CMK (cell line): ENCODE results near the gene SLC13A5.
"Not testable (repeated sequence)": the region's sequence is repeated elsewhere in the genome, so short reads cannot be mapped to it uniquely, and the experiment has no call there.

ENCODE experiments used
- DNase-seq: peaks from one replicate; pipeline ENCODE4 v3.0.0-alpha.2; 2010; ENCODE audit warnings: low read depth

The SLC13A5 gene

GRCh38 chr17:6711081-6711674 is 2.0 kb downstream of the SLC13A5 start:
- DNase-seq = no peak

DNA sequence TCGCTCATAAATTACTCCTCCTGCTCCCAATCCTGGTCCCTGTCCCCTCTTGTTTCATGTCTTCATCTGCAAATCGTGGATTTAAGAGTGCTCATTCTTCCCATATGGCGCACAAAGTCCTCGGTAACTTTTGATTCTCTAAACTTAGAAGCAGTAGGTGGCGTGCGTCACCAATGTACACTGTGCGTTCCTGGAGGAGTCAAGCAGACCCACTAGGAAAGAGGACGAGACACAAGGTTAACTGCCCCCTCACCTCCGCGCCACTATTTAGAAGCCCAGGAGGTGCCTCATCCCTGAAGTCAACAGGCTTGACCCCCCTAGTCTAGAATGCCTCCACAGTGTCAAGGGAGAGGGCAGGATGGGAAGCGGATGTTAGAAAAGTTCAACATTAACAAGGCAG is 2.9 kb downstream of the SLC13A5 start:
- no peak for DNase-seq

- DNase-seq = no peak
Observed at GRCh38 chr17:6708357-6708961, 4.7 kb downstream of the SLC13A5 start.

DNA sequence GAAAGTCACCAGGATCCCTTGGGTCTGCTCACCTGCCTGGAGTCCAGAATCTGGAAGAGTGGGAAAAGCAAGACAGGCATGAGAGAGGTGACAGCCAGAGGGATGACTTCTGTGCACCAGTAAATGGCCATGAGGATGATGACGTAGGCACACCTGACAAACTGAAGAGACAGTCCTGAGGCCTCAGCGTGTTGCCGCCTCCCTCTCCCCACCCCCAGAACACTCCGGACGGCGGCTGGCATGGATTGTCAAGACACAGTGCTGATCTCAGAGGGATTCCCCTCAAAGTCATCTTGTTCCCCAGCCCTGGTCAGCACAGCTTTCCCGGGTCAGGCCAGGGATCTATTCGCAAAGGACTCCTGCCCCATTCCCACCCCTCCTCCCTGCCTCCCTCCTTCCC is 6.2 kb downstream of the SLC13A5 start:
- DNase-seq = no peak

DNA sequence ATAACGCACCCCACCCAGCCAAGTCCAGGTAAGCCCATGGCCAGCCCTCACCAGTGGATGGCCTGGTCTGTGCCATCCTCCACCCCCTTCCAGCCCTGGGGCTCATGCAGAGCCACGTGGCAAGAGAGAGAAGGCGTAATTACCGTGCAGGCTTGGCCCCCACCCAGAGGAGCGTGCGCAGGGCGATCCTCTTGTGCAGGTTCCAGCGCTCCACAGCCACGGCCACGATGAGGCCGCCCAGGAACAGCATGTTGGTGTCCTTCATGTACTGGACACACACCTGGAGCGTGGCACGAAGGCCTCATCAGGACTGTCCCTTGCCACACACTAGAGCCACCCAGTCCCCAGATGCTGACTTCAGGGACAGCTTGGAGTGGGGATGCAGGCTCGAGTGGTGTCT is 6.7 kb downstream of the SLC13A5 start:
- DNase-seq = no peak

DNA sequence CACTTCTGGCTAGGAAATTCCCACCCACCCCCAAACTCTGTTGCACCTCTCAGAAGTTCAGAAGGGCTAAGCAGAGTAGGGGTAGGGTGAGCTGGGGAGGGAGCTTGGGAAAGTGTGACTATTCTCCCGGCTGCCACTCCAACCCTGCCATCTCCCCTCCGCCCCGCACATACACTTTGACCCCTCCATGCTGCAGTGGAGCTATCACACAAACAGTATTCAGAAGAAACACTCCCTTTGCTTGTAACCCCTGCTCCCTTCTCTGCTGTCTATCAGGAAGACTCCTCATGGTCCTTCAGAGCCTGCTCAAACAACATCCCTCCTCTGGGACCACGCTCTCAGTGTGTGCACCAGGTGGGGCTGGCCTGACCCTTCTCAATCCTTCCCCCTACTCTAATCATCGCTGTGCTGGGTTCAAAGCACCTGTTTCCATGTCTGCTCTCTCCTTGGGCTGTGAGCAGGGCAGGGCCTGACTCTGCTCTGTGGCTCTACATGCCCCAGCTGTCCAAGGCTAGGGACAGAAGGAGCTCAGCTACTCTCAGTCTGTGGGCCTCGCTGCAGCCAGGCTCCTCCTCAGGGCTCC is 8.6 kb downstream of the SLC13A5 start:
- no peak for DNase-seq

- no peak for DNase-seq
Observed at GRCh38 chr17:6703751-6704150, 9.4 kb downstream of the SLC13A5 start.

DNA sequence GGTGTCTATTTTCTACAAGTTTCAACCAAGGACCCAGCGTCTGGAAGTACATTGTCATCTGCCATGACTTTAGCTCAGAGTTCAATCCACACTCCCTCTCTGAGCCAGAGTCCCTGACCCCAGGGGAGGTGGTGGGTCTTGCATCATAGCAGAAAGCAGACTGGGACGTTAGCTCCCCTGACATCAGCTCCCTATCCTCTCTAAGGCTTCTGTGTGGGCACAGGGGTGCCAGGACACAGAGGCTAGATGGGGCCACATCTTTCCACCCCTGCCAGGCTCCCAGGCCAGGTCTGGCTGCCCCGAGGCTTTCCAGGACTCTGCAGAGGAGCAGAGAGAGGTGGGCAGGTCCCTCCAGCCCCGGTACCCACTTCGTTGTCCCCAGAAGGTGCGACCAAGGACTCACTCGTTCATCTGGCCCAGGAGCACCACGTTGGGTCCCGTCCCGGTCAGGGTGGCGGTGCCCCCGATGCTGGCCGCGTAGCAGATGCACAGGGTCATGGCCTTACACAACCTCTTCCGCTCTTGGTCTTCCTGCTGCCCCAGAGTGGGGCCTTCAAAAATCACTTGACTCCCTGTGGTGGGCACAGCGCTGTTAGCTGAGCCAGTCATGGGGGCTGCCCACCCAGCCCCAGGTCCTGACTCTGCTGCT is 10.5 kb downstream of the SLC13A5 start:
- DNase-seq = no peak

DNA sequence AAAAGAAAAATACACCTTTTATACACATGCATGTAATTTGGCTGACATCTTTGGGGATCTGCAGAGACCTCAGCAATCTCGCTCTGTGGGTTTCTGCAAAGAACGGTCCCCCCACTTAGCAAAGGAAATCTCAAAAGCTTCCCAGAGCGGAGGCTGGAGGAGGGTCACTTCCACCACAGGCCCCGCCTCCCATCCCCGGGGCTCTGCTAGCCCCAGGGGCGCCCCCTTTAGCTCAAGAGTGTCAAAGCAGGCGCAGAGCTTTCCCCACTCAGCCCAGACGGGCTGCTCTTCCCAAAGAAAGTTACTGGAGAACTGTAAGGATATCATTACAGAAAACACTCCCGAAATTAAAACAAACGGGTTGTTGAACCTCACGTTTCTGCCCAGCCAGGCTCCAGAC is 11.4 kb downstream of the SLC13A5 start:
- no peak for DNase-seq

DNA sequence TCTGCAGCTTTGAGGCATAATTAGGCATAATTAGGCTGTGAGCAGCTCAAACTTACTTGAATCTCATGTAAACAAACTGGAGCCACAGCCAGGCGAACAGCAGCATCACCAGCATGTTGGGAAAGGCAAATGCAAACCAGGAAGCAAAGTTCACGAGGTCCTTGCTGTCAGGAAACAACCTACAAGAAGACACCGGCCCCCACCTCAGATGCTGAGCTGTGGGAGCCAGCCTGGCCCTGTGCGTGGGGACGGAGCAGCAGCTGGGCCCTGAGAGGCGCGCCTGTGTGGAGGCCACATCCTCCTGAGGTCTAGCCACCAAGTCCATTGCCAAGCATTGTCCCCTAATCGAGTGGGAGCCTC is 12.2 kb downstream of the SLC13A5 start:
- DNase-seq = no peak

DNA sequence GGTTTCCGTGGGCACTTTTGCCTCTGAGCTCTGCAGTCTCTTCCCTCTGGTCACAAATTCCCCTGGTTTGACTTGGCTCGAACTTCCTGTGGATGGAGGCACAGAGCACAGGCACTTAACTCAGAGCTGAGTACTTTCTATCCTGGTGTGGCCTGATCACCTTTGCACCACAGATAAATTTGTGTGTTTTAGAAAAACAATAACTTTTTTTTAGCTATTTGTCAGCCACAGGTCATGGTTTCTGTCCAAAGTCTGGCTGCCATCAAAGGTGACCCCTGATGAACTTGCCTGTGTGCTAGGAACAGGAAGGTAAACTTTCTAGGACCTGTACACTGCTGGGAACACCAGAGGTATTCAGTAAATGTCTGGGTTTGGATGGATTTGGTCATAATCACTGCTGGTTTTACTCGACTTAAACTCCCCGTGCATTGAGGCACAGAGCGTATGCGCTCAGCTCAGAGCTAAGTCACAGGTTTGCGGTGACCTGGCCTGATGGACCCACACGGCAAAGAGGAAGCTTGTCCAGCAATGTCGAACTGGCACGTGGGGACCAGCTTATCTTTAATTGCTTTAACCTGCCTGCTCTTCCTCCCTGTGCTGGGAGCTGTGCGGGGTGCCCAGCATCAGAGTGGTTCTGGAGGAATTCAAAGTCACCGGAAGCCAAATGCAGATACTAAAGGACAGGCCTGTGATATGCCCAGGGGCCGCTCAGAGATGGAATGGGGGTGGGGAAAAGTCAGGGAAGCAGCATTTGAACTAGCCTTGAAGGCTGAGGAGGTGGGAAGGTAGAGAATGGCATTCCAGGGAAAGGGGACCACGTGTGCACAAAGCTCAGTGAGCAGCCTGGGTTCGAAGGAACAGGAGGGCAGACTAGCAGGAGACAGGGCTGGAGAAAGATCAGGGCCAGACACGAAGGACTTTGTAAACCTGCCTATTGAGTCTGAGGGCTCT is 12.9 kb downstream of the SLC13A5 start:
- DNase-seq = no peak

DNA sequence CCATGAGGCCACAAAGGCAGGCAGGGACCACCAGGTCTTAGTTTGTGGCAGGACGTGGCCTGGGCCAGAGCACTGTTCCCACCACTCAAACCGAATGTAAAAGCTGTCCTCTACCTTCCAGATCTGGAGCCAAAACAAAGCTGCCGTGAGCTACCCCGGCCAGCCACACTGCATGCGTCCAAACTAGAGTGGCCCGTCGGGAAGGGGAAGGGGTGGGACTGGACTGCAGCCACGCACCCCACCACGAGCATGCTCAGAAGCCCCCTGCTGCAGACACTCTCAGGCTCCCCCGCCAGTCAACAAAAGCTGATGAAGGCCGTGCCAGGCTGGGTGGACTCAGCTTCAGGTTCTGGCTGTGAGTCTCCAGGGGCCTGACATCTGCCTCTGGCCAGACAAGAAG is 15.2 kb downstream of the SLC13A5 start:
- no peak for DNase-seq

DNA sequence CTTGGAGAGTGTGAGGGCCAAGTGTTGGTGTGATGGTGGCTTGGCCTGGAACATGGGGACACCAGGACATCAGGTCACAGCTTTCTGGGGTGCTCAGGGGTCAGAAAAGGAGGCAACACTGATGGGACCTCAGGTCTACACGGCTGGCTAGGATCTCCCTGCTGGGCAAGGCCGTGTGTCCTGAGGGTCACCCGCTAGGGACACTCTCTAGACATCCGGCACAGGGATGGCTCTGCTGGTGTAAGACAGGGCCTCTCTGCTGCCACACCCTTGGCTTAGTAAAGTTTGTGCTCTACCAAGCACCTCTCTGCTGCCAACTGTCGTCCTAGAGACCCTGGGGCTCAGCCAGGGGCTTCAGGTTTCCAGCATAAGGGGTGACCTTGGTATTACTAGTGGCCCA is 16.3 kb downstream of the SLC13A5 start:
- no peak for DNase-seq

GRCh38 chr17:6695565-6695964 is 17.6 kb downstream of the SLC13A5 start:
- DNase-seq = no peak

DNA sequence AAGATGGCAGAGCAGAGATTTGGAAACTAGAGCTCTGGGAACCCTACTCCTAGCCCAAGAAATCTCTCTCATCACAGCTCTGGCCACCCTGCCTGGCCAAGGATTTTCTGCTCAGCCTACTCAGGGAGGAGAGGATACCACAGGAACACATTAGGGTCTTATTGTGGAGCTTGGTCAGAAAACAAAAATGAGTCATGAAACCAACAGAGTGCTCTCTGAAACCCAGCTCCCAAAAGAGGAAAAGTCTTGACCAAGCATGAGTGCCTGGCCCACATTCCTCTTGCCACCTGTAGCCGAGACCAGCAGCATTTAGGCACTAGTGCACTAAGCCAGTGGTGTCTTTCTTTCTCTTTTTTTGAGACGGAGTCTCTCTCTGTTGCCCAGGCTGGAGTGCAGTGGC is 18.1 kb downstream of the SLC13A5 start:
- DNase-seq = no peak

GRCh38 chr17:6691958-6692357 is 21.2 kb downstream of the SLC13A5 start:
- not testable (repeated sequence) for DNase-seq

- no peak for DNase-seq
Observed at GRCh38 chr17:6691546-6691945, 21.6 kb downstream of the SLC13A5 start.

DNA sequence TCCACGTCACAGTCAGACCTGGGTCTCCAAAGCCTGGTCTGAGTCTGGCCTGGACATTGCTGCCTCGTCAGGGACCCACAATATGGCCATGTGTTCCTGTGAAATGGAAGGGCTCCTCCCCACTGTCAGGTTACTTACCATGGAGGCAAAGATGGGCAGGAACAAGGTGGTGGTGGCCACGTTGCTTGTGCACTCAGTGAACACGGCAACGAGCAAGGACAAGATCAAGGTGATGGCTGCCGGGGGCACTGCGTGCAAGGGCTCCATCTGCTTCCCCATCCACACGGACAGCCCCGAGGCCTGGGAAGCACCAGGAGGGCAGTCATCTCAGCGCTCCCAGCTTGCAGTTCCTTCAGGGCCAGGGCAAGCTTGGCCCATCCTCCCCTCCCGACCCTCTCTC is 22.5 kb downstream of the SLC13A5 start:
- DNase-seq = no peak

GRCh38 chr17:6688944-6689343 is 24.2 kb downstream of the SLC13A5 start:
- no peak for DNase-seq

DNA sequence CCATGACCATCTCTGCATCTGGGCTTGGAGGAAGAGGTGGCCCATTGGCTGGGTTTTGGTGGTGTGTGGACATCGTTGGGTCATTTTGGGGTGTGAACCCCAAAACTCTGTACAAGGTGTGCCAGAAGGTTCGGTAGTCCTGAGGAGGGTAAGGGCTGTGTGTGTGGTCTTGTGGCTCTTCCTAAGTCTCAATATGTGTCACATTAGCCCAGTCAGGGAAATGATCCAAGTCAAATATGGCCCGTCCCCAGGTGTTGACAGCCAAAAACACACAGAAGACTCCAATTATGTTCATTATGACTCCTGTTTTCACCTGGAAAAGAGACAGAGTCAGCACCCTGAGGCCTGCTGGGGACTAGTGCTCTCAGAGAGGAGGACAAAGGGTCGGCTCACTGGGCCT is 27.1 kb downstream of the SLC13A5 start:
- DNase-seq = no peak

DNA sequence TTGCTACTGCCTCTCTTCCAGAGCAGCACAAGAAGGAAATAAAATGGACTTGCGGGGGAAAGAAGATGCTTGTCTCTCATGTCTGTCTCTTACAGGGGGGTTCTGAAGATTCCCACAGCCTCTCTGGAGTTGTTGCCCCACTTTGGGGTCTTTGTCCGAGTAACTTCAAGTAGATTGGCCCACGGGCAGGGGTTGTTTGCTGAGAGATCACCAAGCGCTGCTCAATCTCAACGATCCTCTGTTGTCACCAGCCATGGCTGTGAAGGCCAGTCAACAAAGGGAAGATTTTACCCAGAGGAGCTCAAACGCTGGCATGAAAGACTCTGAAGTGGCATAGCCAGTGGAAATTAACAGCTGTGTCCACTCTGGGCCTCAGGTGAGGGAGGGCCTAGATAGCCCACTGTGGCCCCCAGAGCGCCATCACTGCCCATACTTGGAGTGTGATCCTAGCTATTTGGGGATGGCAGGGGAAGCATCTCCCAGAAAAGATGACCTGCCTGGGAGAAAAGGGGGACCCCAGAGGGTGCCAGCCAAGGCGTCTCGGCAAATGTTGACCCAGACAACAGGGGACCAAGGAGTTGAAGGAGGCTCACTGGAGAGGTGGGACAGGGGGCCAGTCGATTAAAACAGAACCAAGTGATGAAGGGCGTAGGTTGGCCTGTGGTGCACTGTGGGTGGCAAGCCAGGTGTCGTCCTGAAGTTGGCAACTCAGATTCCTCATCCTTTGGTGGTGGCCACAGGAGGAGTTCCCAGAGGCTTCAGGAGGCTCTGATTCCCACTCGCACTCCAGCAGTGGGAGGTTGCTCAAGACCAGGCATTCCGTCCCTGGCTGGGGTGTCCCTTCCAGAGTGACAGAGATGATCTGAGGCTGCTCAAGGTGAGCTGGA is 28.0 kb downstream of the SLC13A5 start:
- no peak for DNase-seq

DNA sequence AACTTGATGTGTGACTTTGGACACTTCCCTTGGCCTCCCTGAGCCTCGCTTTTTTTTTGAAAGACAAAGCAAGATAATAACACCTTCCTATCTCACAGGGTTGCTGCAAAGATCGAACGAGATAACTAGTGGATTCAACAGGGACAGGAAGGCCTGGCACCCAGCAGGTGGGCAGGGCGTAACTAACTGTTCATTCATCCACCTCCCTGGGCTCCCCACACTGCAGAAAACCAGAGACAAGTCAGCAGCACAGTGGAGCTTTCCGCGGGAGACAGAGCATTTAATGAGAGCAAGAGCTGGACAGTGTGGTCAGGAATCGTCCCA is 28.7 kb downstream of the SLC13A5 start:
- DNase-seq = no peak
